22Rv1 (cell line): Measurements from ENCODE around the gene ETFB.
"Not testable (repeated sequence)": the region's sequence is repeated elsewhere in the genome, so short reads cannot be mapped to it uniquely, and the experiment has no call there.

Source experiments
- CTCF ChIP-seq: fragments of 450-650 bp; IDR thresholded peaks from 2 replicates; pipeline ENCODE4 v1.5.1; 2017; ENCODE audit warnings: mild to moderate bottlenecking
- ZFX ChIP-seq: fragments of 450-650 bp; IDR thresholded peaks from 2 replicates; pipeline ENCODE4 v1.6.1; 2017; ENCODE audit warnings: antibody characterized with exemption, borderline replicate concordance

GRCh38 chr19:51397453-51397852, 31.3 kb upstream of the ETFB start:
- TF ChIP-seq CTCF, ZFX: not testable (repeated sequence)
